Measurements from ENCODE around the gene LIN54.

LIN54 gene

GRCh38 chr4:82890901-82891706 lies 119.5 kb downstream of the LIN54 start, which contains the start of gene SEC31A:
Gene SEC31A (minus strand): TSS chr4:82891153. CDS start chr4:82881936, 9,217 bp downstream.
- peak; percentile 83 to 93 for DNase-seq

GRCh38 chr4:82890528-82890900 lies 120.1 kb downstream of the LIN54 start:
- DNase-seq: no peak

GRCh38 chr4:82889287-82889686 lies 121.3 kb downstream of the LIN54 start:
- no peak for DNase-seq

DNA sequence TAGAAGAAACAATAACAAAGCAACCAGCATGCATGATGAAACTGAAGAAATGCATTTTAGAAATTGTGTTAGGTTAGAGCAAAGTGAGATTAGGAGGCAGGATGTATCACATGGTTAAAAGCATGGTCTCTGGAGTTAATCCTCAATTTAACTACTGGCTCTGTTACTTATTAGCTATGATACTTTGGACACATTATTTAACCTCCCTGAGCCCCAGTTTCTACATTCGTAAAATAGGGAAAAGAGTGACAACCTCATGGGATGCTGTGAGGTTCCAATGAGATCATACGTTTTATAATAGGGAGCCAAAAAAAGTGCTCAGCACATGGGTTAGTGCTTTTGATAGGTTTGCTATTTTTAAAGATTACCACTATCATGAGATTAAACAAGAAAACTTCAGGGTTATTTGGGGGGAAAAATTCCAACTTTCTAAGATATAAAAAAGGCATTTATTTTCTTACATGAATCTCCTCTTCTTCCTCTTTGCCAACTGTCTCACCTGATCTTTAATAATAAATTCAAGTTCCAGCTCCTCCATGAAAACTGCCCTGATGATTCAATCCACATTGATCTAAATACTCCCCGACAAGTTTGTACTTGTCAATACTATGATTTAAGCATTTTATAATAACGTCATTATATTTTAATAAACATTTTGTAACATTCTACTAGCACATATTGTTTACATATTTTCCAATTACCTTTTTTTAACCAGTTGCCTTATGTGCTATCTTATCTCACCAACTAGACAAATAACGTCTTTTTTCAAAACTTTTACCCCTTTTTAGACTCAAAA lies 124.3 kb downstream of the LIN54 start:
- DNase-seq: no peak

GRCh38 chr4:82885410-82885809 lies 125.2 kb downstream of the LIN54 start:
- no peak for DNase-seq
